ENCODE measurements around the gene PRRT2.

DNA sequence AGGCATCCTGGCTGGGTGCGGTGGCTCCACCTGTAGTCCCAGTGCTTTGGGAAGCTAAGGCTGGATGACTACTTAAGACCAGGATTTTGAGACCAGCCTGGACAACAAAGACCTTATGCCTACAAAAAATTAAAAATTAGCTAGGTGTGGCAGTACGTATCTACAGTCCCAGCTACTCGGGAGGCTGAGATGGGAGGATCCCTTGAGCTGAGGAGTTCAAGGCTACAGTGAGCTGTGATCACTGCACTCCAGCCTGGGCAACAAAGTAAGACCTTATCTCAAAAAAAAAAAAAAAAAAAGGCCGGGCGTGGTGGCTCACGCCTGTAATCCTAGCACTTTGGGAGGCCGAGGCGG is 14.3 kb downstream of the PRRT2 start:
- TF ChIP-seq, protein P1, sequence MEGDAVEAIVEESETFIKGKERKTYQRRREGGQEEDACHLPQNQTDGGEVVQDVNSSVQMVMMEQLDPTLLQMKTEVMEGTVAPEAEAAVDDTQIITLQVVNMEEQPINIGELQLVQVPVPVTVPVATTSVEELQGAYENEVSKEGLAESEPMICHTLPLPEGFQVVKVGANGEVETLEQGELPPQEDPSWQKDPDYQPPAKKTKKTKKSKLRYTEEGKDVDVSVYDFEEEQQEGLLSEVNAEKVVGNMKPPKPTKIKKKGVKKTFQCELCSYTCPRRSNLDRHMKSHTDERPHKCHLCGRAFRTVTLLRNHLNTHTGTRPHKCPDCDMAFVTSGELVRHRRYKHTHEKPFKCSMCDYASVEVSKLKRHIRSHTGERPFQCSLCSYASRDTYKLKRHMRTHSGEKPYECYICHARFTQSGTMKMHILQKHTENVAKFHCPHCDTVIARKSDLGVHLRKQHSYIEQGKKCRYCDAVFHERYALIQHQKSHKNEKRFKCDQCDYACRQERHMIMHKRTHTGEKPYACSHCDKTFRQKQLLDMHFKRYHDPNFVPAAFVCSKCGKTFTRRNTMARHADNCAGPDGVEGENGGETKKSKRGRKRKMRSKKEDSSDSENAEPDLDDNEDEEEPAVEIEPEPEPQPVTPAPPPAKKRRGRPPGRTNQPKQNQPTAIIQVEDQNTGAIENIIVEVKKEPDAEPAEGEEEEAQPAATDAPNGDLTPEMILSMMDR (IDR thresholded peaks at IDR 0.05 in 8 of 11, conservative IDR thresholded peaks at IDR 0.05 in 3 of 11), result no peak
- TF ChIP-seq POLR2A (IDR thresholded peaks at IDR 0.05), result no peak

All from spleen (tissue), 7 donors.